ENCODE measurements around the gene SAMMSON. TPM values are rescaled to one million over a fixed set of nuclear protein-coding genes. Genes with fewer than 3 reads are reported as not detected.

SAMMSON gene
- total and polyA plus RNA-seq, 9 of the 15 experiments (the other 6 are each of a cell fraction or from before 2014, with no cell fraction given), result 0.65 to 4.4 (median 1.9) TPM

- H3K27ac ChIP-seq (ENCODE audit: extremely low read depth, low read depth, low read length), result no peak overlapping the region
- no TSS peak for BruUV-seq (replicated peaks)
- intact Hi-C loops (cut with micrococcal nuclease) (no loop called here), in situ Hi-C loops (cut with MboI) (no loop called here)
- H3K4me3 ChIP-seq, result no peak overlapping the region
- ChIA-PET POLR2A (no interaction called here), CTCF (ENCODE audit: low intra/inter-chr PET ratio) (no interaction called here)
- peaks cover 5% of the 10 kb centered on the region for H3K9me1 ChIP-seq (ENCODE audit: control insufficient read depth, insufficient read depth, low read length)
- no peak for DNase-seq (ENCODE audit: extremely low read depth in 1 of 4, low spot score in 3 of 4)
- no peak for FAIRE-seq
- H2AFZ ChIP-seq (ENCODE audit: low read depth, low read length), result no peak overlapping the region
- TF ChIP-seq CEBPB (tag; IDR thresholded peaks at IDR 0.05), result 0 out of 2 replicates have a peak, but pooled peaks have one; percentile 18
- no peak for TF ChIP-seq KAT8 (IDR thresholded peaks at IDR 0.05; ENCODE audit: low read depth)
- no peak for TF ChIP-seq CEBPG (CRISPR knock-in tag; IDR thresholded peaks at IDR 0.05)
- TF ChIP-seq CEBPG (tag; conservative IDR thresholded peaks at IDR 0.05 in 1 of 2, IDR thresholded peaks at IDR 0.05 in 1 of 2), result 0 out of 4 replicates have a peak, but pooled peaks of 1 of the 2 experiments have one; percentile 8
- ATAC-seq, result no peak
- H3K4me2 ChIP-seq (ENCODE audit: insufficient read depth, low read length), result no peak overlapping the region
- H3K9ac ChIP-seq (ENCODE audit: insufficient read depth in 1 of 2, low read depth in 2 of 2, low read length in 2 of 2), result no peak overlapping the region
- H3K79me2 ChIP-seq (ENCODE audit: control insufficient read depth, insufficient read depth, low read length), result no peaks in the 10 kb centered on the region
- 87% methylated on average over 5 of the region's 5 CpGs for WGBS (ENCODE audit: insufficient coverage, low coverage, missing lambda C conversion rate)
- peaks cover 28% of the 10 kb centered on the region; the same call in 2 of the 3 replicates for H3K36me3 ChIP-seq (ENCODE audit: control insufficient read depth, insufficient read depth, low read length)
- H4K20me1 ChIP-seq (replicated peaks; ENCODE audit: control insufficient read depth, insufficient read depth, low read length), result no peaks in the 10 kb centered on the region
- no peaks in the 10 kb centered on the region for H3K9me3 ChIP-seq (replicated peaks; ENCODE audit: control insufficient read depth, insufficient read depth, low read depth, low read length)
- no peaks in the 10 kb centered on the region for H3K27me3 ChIP-seq (ENCODE audit: control insufficient read depth in 2 of 2, insufficient read depth in 2 of 2, low read length in 2 of 2)
- no peaks in the 10 kb centered on the region for H3K4me1 ChIP-seq (replicated peaks in 1 of 2; ENCODE audit: control insufficient read depth in 2 of 2, insufficient read depth in 2 of 2, low read length in 2 of 2)
Observed at GRCh38 chr3:69961706-69962439, 37.7 kb upstream of the SAMMSON start.

GRCh38 chr3:69963643-69964042, 35.9 kb upstream of the SAMMSON start:
- no TSS peak for BruUV-seq (replicated peaks)
- no peak for TF ChIP-seq DPF2 (IDR thresholded peaks at IDR 0.05)
- TF ChIP-seq PHF8 (IDR thresholded peaks at IDR 0.05; ENCODE audit: borderline replicate concordance, low read length), result no peak
- TF ChIP-seq ZBTB43 (CRISPR knock-in tag; IDR thresholded peaks at IDR 0.05), result no peak
- TF ChIP-seq RCOR1 (IDR thresholded peaks at IDR 0.05; ENCODE audit: borderline replicate concordance in 1 of 2, low read depth in 2 of 2, low read length in 2 of 2), result no peak
- no peak for TF ChIP-seq HNRNPLL (IDR thresholded peaks at IDR 0.05; ENCODE audit: low read depth, low read length, poor library complexity, severe bottlenecking)
- no peak for TF ChIP-seq MBD2 (IDR thresholded peaks at IDR 0.05; ENCODE audit: borderline replicate concordance, low read depth)
- TF ChIP-seq NCOA6 (IDR thresholded peaks at IDR 0.05), result no peak
- TF ChIP-seq IRF9 (tag; IDR thresholded peaks at IDR 0.05), result no peak
- TF ChIP-seq ARHGAP35 (IDR thresholded peaks at IDR 0.05; ENCODE audit: partially characterized antibody), result no peak
- no peak overlapping the region for H3K4me2 ChIP-seq (ENCODE audit: insufficient read depth, low read length)
- no peak overlapping the region for H3K9ac ChIP-seq (ENCODE audit: insufficient read depth in 1 of 2, low read depth in 2 of 2, low read length in 2 of 2)
- no peaks in the 10 kb centered on the region for H3K4me1 ChIP-seq (replicated peaks in 1 of 2; ENCODE audit: control insufficient read depth in 2 of 2, insufficient read depth in 2 of 2, low read length in 2 of 2)
- CTCF ChIA-PET (ENCODE audit: low intra/inter-chr PET ratio), result no interaction called here
- no peaks in the 10 kb centered on the region for H3K79me2 ChIP-seq (ENCODE audit: control insufficient read depth, insufficient read depth, low read length)
- no peaks in the 10 kb centered on the region for H4K20me1 ChIP-seq (replicated peaks; ENCODE audit: control insufficient read depth, insufficient read depth, low read length)
- no peak for ATAC-seq
- peaks cover 5% of the 10 kb centered on the region for H3K9me1 ChIP-seq (ENCODE audit: control insufficient read depth, insufficient read depth, low read length)
- H3K27ac ChIP-seq (ENCODE audit: extremely low read depth, low read depth, low read length), result no peak overlapping the region
- H3K36me3 ChIP-seq (ENCODE audit: control insufficient read depth, insufficient read depth, low read length), result peaks cover 20% of the 10 kb centered on the region; the same call in 2 of the 3 replicates
- no peaks in the 10 kb centered on the region for H3K27me3 ChIP-seq (ENCODE audit: control insufficient read depth in 2 of 2, insufficient read depth in 2 of 2, low read length in 2 of 2)
- POLR2A ChIA-PET, result no interaction called here
- H2AFZ ChIP-seq (ENCODE audit: low read depth, low read length), result no peak overlapping the region
- FAIRE-seq, result no peak
- WGBS (ENCODE audit: insufficient coverage, low coverage, missing lambda C conversion rate), result 100% methylated on average over 1 of the region's 3 CpGs
- intact Hi-C loops (cut with micrococcal nuclease), result no loop called here
- in situ Hi-C loops (cut with MboI), result no loop called here
- H3K4me3 ChIP-seq, result no peak overlapping the region
- no peak for DNase-seq (ENCODE audit: extremely low read depth in 1 of 4, low spot score in 3 of 4)
- H3K9me3 ChIP-seq (replicated peaks; ENCODE audit: control insufficient read depth, insufficient read depth, low read depth, low read length), result no peaks in the 10 kb centered on the region

All from K562 (cell line).